Measurements from ENCODE around the gene RASSF8. TPM values are rescaled to one million over a fixed set of nuclear protein-coding genes. Genes with fewer than 3 reads are reported as not detected.

The RASSF8 gene
- total RNA-seq, 3 donors from 2014 or later (not counting 1 experiment from before 2014, with no cell fraction given), result 0.35 to 1.3 (median 1.2) TPM

GRCh38 chr12:25975682-25976081 lies 17.2 kb downstream of the RASSF8 start:
- ATAC-seq (no peak), DNase-seq (no peak)
- H3K4me3 Mint-ChIP-seq, result no peak overlapping the region
- H3K4me1 Mint-ChIP-seq, result no peaks in the 10 kb centered on the region
- WGBS (ENCODE audit: insufficient coverage), result 90% methylated on average over 2 of the region's 2 CpGs
- TF ChIP-seq CTCF (IDR thresholded peaks at IDR 0.05), result no peak
- H3K4me3 ChIP-seq (ENCODE audit: low read length), result no peak overlapping the region
- no peaks in the 10 kb centered on the region for H3K9me3 Mint-ChIP-seq
- intact Hi-C loops (cut with micrococcal nuclease), result no loop called here
- H3K36me3 ChIP-seq (ENCODE audit: control insufficient read depth, insufficient read depth, low read length), result no peaks in the 10 kb centered on the region
- H3K27ac ChIP-seq (ENCODE audit: low read length), result no peak overlapping the region
- no peaks in the 10 kb centered on the region for H3K9me3 ChIP-seq (ENCODE audit: control insufficient read depth, insufficient read depth, low read length)
- H3K4me1 ChIP-seq (ENCODE audit: control insufficient read depth, insufficient read depth, low read length), result no peaks in the 10 kb centered on the region
- H3K36me3 Mint-ChIP-seq, result no peaks in the 10 kb centered on the region
- no peak overlapping the region for H3K27ac Mint-ChIP-seq
- peaks cover 20 to 25% of the 10 kb centered on the region in 2 donors for H3K27me3 Mint-ChIP-seq (ENCODE audit: low read depth in 2 of 2)
- H3K27me3 ChIP-seq (ENCODE audit: control insufficient read depth, insufficient read depth, low read length), result no peaks in the 10 kb centered on the region

- ATAC-seq, result no peak
- Mint-ChIP-seq H3K27ac (no peak overlapping the region), H3K4me3 (no peak overlapping the region), H3K36me3 (no peaks in the 10 kb centered on the region), H3K27me3 (ENCODE audit: low read depth in 2 of 2) (peaks cover 20% of the 10 kb centered on the region in 2 donors), H3K4me1 (no peaks in the 10 kb centered on the region), H3K9me3 (no peaks in the 10 kb centered on the region)
- WGBS (ENCODE audit: insufficient coverage), result 83% methylated on average over 4 of the region's 4 CpGs
- intact Hi-C loops (cut with micrococcal nuclease), result no loop called here
- TF ChIP-seq CTCF (IDR thresholded peaks at IDR 0.05), result no peak
- no peak for DNase-seq
- H3K36me3 ChIP-seq (ENCODE audit: control insufficient read depth, insufficient read depth, low read length), result no peaks in the 10 kb centered on the region
- no peak overlapping the region for H3K27ac ChIP-seq (ENCODE audit: low read length)
- H3K9me3 ChIP-seq (ENCODE audit: control insufficient read depth, insufficient read depth, low read length), result no peaks in the 10 kb centered on the region
- H3K4me3 ChIP-seq (ENCODE audit: low read length), result no peak overlapping the region
- H3K27me3 ChIP-seq (ENCODE audit: control insufficient read depth, insufficient read depth, low read length), result no peaks in the 10 kb centered on the region
- H3K4me1 ChIP-seq (ENCODE audit: control insufficient read depth, insufficient read depth, low read length), result no peaks in the 10 kb centered on the region
Observed at GRCh38 chr12:25976289-25976688, 17.8 kb downstream of the RASSF8 start.

- DNase-seq, result no peak
- no peaks in the 10 kb centered on the region for H3K27me3 ChIP-seq (ENCODE audit: control insufficient read depth, insufficient read depth, low read length)
- Mint-ChIP-seq H3K4me1 (no peaks in the 10 kb centered on the region), H3K4me3 (no peak overlapping the region), H3K27me3 (ENCODE audit: low read depth in 2 of 2) (peaks cover 20% of the 10 kb centered on the region in 2 donors), H3K9me3 (no peaks in the 10 kb centered on the region), H3K36me3 (no peaks in the 10 kb centered on the region), H3K27ac (no peak overlapping the region)
- no peaks in the 10 kb centered on the region for H3K36me3 ChIP-seq (ENCODE audit: control insufficient read depth, insufficient read depth, low read length)
- WGBS (ENCODE audit: insufficient coverage), result 98% methylated on average over 4 of the region's 5 CpGs
- ATAC-seq, result no peak
- no peak for TF ChIP-seq CTCF (IDR thresholded peaks at IDR 0.05)
- intact Hi-C loops (cut with micrococcal nuclease), result no loop called here
- H3K4me3 ChIP-seq (ENCODE audit: low read length), result no peak overlapping the region
- no peaks in the 10 kb centered on the region for H3K4me1 ChIP-seq (ENCODE audit: control insufficient read depth, insufficient read depth, low read length)
- no peaks in the 10 kb centered on the region for H3K9me3 ChIP-seq (ENCODE audit: control insufficient read depth, insufficient read depth, low read length)
- H3K27ac ChIP-seq (ENCODE audit: low read length), result no peak overlapping the region
Observed at GRCh38 chr12:25977047-25977446, 18.6 kb downstream of the RASSF8 start.

GRCh38 chr12:25979059-25979458 lies 20.6 kb downstream of the RASSF8 start:
- H3K4me1 ChIP-seq (ENCODE audit: control insufficient read depth, insufficient read depth, low read length), result no peaks in the 10 kb centered on the region
- no peak for TF ChIP-seq CTCF (IDR thresholded peaks at IDR 0.05)
- WGBS (ENCODE audit: insufficient coverage), result 61% methylated on average over 4 of the region's 4 CpGs
- H3K36me3 ChIP-seq (ENCODE audit: control insufficient read depth, insufficient read depth, low read length), result no peaks in the 10 kb centered on the region
- ATAC-seq, result no peak
- H3K4me3 Mint-ChIP-seq, result no peak overlapping the region
- no peaks in the 10 kb centered on the region for H3K9me3 Mint-ChIP-seq
- no peaks in the 10 kb centered on the region for H3K4me1 Mint-ChIP-seq
- no peak overlapping the region for H3K27ac Mint-ChIP-seq
- no peak for DNase-seq
- no peaks in the 10 kb centered on the region for H3K36me3 Mint-ChIP-seq
- H3K27me3 ChIP-seq (ENCODE audit: control insufficient read depth, insufficient read depth, low read length), result no peaks in the 10 kb centered on the region
- H3K27me3 Mint-ChIP-seq (ENCODE audit: low read depth in 2 of 2), result peaks cover 15 to 20% of the 10 kb centered on the region in 2 donors
- no peak overlapping the region for H3K27ac ChIP-seq (ENCODE audit: low read length)
- no peak overlapping the region for H3K4me3 ChIP-seq (ENCODE audit: low read length)
- intact Hi-C loops (cut with micrococcal nuclease), result no loop called here
- H3K9me3 ChIP-seq (ENCODE audit: control insufficient read depth, insufficient read depth, low read length), result no peaks in the 10 kb centered on the region

All from natural killer cell (primary cell).